Endodermal cell (in vitro differentiated cells): ENCODE results near the gene NKX2-3. TPM values are rescaled to one million over a fixed set of nuclear protein-coding genes. Genes with fewer than 3 reads are reported as not detected.
A peak's percentile ranks its signal among the peaks of the same experiment; 100 is the strongest.

Experiments used
- DNase-seq: peaks from one replicate; pipeline ENCODE4 v3.0.0-alpha.2; 2017
- H3K27ac ChIP-seq: 2 replicates; pipeline ENCODE4 v1.5.1; 2013; ENCODE audit warnings: mild to moderate bottlenecking, low read depth, low read length, moderate library complexity
- H3K27me3 ChIP-seq: 2 replicates; pipeline ENCODE4 v1.6.1; 2013; ENCODE audit warnings: mild to moderate bottlenecking, low read length, moderate library complexity; ENCODE audit not compliant: insufficient read depth, control insufficient read depth, poor library complexity, severe bottlenecking
- H3K36me3 ChIP-seq: 2 replicates; pipeline ENCODE4 v1.7.0; 2013; ENCODE audit warnings: mild to moderate bottlenecking, low read length, moderate library complexity; ENCODE audit not compliant: control insufficient read depth, insufficient read depth
- H3K4me1 ChIP-seq: one replicate; pipeline ENCODE4 v1.7.0; 2013; ENCODE audit warnings: low read length; ENCODE audit not compliant: control insufficient read depth, insufficient read depth
- H3K4me3 ChIP-seq: 2 replicates; pipeline ENCODE4 v1.5.1; 2013; ENCODE audit warnings: mild to moderate bottlenecking, low read length, moderate library complexity
- H3K9ac ChIP-seq: 2 replicates; pipeline ENCODE4 v1.6.1; 2013; ENCODE audit warnings: mild to moderate bottlenecking, low read length, moderate library complexity; ENCODE audit not compliant: poor library complexity, severe bottlenecking; ENCODE audit errors: extremely low read depth
- H3K9me3 ChIP-seq: 2 replicates; pipeline ENCODE4 v1.6.1; 2013; ENCODE audit warnings: mild to moderate bottlenecking, low read length, moderate library complexity; ENCODE audit not compliant: control insufficient read depth
- H3K27ac Mint-ChIP-seq: 2 replicates; pipeline ENCODE4 v1.8.0; 2020; ENCODE audit warnings: mixed read lengths
- H3K27me3 Mint-ChIP-seq: 2 replicates; pipeline ENCODE4 v1.8.0; 2021; ENCODE audit warnings: mild to moderate bottlenecking, mixed read lengths; ENCODE audit not compliant: insufficient read depth
- H3K36me3 Mint-ChIP-seq: 2 replicates; pipeline ENCODE4 v1.8.0; 2020; ENCODE audit warnings: low read depth, mixed read lengths
- H3K4me1 Mint-ChIP-seq: 2 replicates; pipeline ENCODE4 v1.8.0; 2020; ENCODE audit warnings: mixed read lengths
- H3K4me3 Mint-ChIP-seq: 2 replicates; pipeline ENCODE4 v1.8.0; 2020; ENCODE audit warnings: mild to moderate bottlenecking, moderate library complexity, mixed read lengths
- H3K9me3 Mint-ChIP-seq: 2 replicates; pipeline ENCODE4 v1.8.0; 2020; ENCODE audit warnings: mild to moderate bottlenecking, mixed read lengths
- CTCF ChIP-seq: fragments of 200-600 bp; sonication (generic); conservative IDR thresholded peaks from 2 replicates; pipeline ENCODE4 v1.5.0; 2021; ENCODE audit warnings: antibody characterized with exemption, mild to moderate bottlenecking
- WGBS, 2 experiments: methylation state at CpG; one replicate each; pipeline versions ENCODE4 v1.1.5 to v1.1.7; 2013; ENCODE audit warnings: missing lambda C conversion rate in 2 of 2, mixed read lengths in 1 of 2; ENCODE audit not compliant: insufficient coverage in 1 of 2, insufficient read length in 1 of 2; 5-methylcytosine and 5-hydroxymethylcytosine counted together
- total RNA-seq, 2 donors: library from RNA; stranded (reverse); fragmentation: NEBNext Ultra II Directional in 1 of 2; extraction: Animal tissue kit (Norgen Biotek cat#: 25700) in 1 of 2; gene quantifications; 2 replicates in 1 of 2; 3 replicates in 1 of 2; pipeline ENCODE4 v1.2.1, GENCODE V29; 2021

NKX2-3 gene
- total RNA-seq, 2 donors from 2014 or later = not detected

- peaks cover 100% of the 10 kb centered on the region for H3K27me3 ChIP-seq
- Mint-ChIP-seq H3K9me3 (no peaks in the 10 kb centered on the region), H3K27ac (peak overlapping the region; percentile 55), H3K4me1 (peaks cover 47% of the 10 kb centered on the region), H3K36me3 (no peaks in the 10 kb centered on the region), H3K27me3 (peaks cover 96% of the 10 kb centered on the region), H3K4me3 (peak overlapping the region; percentile 57)
- no peaks in the 10 kb centered on the region for H3K9me3 ChIP-seq
- H3K9ac ChIP-seq = no peak overlapping the region
- peaks cover 18% of the 10 kb centered on the region for H3K4me1 ChIP-seq
- TF ChIP-seq CTCF = no peak
- H3K4me3 ChIP-seq = peak overlapping the region; percentile 33
- H3K27ac ChIP-seq = no peak overlapping the region
- 2 to 6% methylated on average over 16 to 48 of the region's 48 CpGs for WGBS, 2 experiments
- peak; percentile 77 for DNase-seq
- no peaks in the 10 kb centered on the region for H3K36me3 ChIP-seq
Measured at GRCh38 chr10:99520040-99520846, 12.5 kb upstream of the NKX2-3 start.

GRCh38 chr10:99520847-99521764 lies 11.6 kb upstream of the NKX2-3 start:
- 5 to 7% methylated on average over 35 to 46 of the region's 46 CpGs for WGBS, 2 experiments
- Mint-ChIP-seq H3K27ac (peak overlapping the region; percentile 80), H3K9me3 (no peaks in the 10 kb centered on the region), H3K27me3 (peaks cover 96% of the 10 kb centered on the region), H3K4me1 (peaks cover 47% of the 10 kb centered on the region), H3K4me3 (peak overlapping the region; percentile 57), H3K36me3 (no peaks in the 10 kb centered on the region)
- Histone ChIP-seq H3K9me3 (no peaks in the 10 kb centered on the region), H3K27ac (no peak overlapping the region), H3K9ac (no peak overlapping the region), H3K36me3 (no peaks in the 10 kb centered on the region), H3K4me3 (peak overlapping the region; percentile 69), H3K4me1 (peaks cover 18% of the 10 kb centered on the region), H3K27me3 (peaks cover 100% of the 10 kb centered on the region)
- TF ChIP-seq CTCF = peak; percentile 47
- DNase-seq = peak; percentile 88

GRCh38 chr10:99521765-99522469 lies 10.8 kb upstream of the NKX2-3 start:
- H3K4me1 Mint-ChIP-seq = peaks cover 53% of the 10 kb centered on the region
- H3K9me3 ChIP-seq = no peaks in the 10 kb centered on the region
- WGBS, 2 experiments = 3% methylated on average over 36 to 51 of the region's 51 CpGs
- H3K36me3 Mint-ChIP-seq = no peaks in the 10 kb centered on the region
- H3K4me1 ChIP-seq = peaks cover 18% of the 10 kb centered on the region
- H3K4me3 Mint-ChIP-seq = peak overlapping the region; percentile 57
- no peak overlapping the region for H3K9ac ChIP-seq
- peak overlapping the region; percentile 69 for H3K4me3 ChIP-seq
- H3K9me3 Mint-ChIP-seq = no peaks in the 10 kb centered on the region
- DNase-seq = peak; percentile 70
- peaks cover 100% of the 10 kb centered on the region for H3K27me3 ChIP-seq
- H3K27ac Mint-ChIP-seq = peak overlapping the region; percentile 80
- TF ChIP-seq CTCF = no peak
- H3K27me3 Mint-ChIP-seq = peaks cover 96% of the 10 kb centered on the region
- H3K36me3 ChIP-seq = no peaks in the 10 kb centered on the region
- no peak overlapping the region for H3K27ac ChIP-seq
